GM21528 (cell line): ENCODE results near the gene CSF2.

Source experiments
- ATAC-seq: cut with Tn5 transposase; IDR thresholded peaks from one replicate; pipeline ENCODE4 v1.9.1; 2021; ENCODE audit warnings: mild to moderate bottlenecking, moderate library complexity; ENCODE audit not compliant: unreplicated experiment, low FRiP score

Gene CSF2

GRCh38 chr5:132073231-132074013, at the start of gene CSF2:
Gene CSF2, plus strand, starts transcription at chr5:132073789. Its CDS starts 35 bp downstream, at chr5:132073824.
- no peak for ATAC-seq

DNA sequence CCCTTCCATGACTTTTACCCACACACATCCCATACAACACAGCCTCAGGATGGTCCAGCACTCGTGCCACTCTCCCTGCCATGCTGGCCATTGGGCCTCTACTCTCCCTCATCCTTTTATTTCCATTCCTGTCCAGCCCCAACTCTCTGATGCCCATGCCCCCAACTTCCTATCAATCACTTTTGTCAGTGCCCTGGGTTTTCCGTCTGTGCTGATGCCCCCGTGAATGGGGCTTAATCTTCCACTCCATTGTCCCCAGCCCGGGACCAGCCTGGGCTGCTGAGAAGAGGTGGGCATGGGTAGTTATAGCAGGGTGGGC, 49.5 kb upstream of the CSF2 start:
- no peak for ATAC-seq

GRCh38 chr5:132024789-132025402, 48.7 kb upstream of the CSF2 start:
- no peak for ATAC-seq

GRCh38 chr5:132025403-132025971, 48.1 kb upstream of the CSF2 start:
- no peak for ATAC-seq

DNA sequence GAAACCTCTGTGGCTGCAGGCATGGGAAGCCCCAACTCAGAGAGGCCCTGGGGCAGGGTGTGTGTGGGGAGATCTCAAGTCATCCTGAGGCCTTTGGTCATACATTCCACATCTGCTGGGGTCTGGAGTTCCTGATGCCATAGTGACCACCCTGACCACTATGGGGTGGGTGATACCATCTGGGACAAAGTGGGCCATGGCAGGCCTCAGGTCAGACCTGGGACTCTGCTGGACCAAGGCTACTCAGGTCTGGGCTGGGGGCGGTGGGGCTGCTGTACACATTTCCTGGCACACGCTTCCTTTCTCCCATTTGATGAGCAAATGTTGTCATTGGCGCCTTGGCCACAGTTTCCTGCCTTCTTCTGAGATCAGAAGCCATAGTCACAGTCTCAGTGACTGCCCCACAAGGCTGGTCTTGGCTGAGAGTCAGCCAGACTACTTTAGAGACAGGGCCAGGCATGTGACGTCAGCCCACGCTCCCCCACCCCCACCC, 47.0 kb upstream of the CSF2 start:
- ATAC-seq = no peak

DNA sequence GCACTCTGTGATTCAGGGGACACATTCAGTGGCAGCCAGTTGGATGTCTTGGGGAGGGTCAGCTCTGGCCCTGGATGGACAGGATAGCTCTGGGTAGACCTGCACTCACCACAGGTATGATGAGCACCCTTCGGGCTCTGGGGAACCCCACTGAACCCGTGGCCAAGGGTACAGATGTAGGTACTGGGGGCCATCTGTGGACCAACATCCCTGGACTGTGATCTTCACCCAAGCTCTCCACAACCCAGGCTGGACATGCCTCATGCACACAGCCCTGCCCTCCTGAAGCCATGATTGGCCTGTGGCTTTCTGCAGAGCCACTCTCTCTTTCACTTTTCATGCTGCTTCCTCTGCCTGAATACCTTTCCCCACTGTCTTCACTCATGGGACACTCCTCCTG, 46.6 kb upstream of the CSF2 start:
- ATAC-seq = no peak

DNA sequence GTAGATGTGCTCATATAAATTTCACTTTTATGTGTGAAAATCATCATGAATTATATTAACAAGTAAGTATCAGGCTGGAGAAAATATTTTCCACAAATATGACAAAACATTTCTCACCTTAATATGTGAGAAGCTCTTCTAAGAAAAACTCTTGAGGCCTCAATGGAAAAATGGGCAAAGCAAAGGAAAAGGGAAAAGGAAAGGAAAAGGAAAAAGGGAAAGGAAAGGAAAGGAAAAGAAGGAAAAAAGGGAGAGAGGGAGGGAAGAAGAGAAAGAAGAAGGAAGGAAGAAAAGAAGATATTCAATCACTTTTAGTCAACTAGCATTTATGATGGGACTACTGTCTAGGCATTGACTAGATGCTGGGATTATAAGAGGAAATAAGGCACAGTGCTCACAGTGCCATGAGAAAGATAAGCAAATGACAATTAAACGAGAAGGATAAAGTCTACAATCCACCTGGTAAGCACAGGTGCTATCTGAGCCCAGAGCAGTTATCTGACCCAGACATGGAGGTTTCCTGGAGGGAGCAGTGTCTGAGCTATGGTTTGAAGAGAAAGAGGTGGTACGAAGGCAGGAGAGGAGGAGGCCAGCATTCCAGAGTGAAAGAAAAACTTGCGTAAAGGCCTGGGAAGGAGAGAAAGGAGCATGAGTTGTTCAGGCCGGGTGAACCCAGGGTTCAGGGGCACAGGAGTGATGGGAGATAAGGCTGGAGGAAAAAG, 43.8 kb upstream of the CSF2 start:
- no peak for ATAC-seq

DNA sequence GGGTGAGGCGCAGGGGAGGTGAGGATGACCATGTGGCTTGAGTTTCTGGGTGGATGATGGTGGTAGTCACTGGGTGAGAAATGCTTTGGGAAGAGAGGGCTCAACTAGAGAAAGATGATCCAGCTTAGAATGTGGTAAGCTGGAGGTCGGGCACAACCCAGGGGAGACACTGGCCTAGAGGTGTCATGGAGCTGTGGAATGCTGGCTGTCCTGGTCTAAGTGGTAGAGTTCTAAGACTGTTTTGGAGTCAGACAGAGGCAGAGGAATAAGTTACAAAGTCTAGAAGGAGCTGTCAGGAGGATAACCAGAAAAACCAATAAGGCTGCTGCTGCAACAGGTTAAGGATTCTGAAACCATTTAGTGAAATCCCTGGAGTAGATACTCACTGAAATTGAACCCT, 43.0 kb upstream of the CSF2 start:
- no peak for ATAC-seq

DNA sequence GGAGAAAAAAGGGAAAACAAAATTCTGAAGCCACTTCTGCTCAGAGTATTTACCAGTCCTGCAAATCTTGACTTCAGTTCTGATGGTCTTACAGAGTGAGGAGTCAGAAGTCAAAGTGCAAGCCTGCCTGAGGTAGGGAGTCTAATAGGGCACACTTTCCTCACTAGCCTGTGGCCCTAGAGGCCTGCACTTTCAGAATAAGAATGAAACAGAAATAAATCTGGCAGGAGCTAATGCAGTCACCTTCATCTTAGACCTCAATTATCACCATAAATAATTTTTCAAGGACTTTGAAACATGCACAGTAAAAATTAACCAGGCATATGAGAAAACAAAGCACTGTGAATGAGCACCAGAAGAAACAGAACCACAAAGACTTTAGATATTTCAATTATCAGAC, 41.4 kb upstream of the CSF2 start:
- ATAC-seq = no peak

DNA sequence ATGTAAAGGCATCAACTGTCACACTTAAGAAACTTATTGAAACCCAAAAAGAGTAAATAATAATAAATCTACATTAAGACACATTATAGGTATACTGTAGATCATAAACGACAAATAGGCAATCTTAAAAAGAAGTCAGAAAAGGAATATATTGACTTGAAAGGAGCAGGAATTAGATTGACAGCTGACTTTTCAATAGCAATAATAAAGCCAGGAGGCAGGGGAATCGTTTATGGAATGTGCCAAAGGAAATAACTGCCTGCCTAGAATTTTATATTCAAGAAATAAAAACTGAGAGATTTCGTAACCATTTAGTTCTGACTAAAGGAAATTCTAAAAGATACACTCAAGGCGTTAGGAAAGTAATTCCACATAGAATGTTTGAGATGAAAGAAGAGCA, 40.5 kb upstream of the CSF2 start:
- ATAC-seq = no peak

DNA sequence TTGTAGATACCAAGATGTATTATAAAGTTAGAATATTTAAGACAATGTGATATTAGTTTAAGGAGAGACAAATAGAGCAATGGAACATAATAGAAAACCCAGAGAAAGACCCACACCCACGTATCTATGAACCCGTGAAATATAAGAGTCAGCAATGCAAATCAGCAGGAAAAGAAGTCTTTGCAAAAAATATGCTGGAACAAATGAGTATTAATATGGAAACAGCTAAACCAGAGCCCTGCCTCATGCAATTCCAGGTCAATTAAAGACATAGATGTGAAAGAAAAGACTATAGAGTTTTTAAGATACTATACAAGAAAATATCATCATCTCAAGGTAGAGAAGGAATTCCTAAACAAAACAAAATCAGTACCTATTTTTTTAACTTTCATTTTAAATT, 36.2 kb upstream of the CSF2 start:
- ATAC-seq = no peak

- ATAC-seq = no peak
Observed at GRCh38 chr5:132044207-132044606, 29.4 kb upstream of the CSF2 start.

GRCh38 chr5:132046880-132047299, 26.7 kb upstream of the CSF2 start:
- ATAC-seq = no peak

DNA sequence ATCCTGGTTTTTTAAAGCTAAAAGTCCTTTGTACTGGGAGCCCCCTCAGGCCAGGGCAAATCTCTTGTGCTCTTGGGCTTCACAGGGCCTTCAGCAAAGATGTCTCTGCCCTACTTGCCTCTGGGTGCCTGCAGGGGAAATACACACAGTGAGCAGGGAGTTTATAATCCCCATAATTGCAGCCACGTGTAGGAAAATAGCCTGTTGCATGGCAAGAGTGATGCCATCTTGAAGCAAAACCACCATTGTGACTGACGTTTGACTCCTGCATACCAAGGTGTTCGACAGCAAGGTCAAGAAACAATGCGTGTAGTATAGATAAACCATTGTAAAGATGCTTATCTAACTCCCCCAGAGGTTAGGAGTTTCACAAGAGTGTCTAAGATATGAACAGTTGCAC, 24.5 kb upstream of the CSF2 start:
- no peak for ATAC-seq

- no peak for ATAC-seq
Observed at GRCh38 chr5:132049559-132049958, 24.0 kb upstream of the CSF2 start.

GRCh38 chr5:132050136-132050535, 23.5 kb upstream of the CSF2 start:
- no peak for ATAC-seq

DNA sequence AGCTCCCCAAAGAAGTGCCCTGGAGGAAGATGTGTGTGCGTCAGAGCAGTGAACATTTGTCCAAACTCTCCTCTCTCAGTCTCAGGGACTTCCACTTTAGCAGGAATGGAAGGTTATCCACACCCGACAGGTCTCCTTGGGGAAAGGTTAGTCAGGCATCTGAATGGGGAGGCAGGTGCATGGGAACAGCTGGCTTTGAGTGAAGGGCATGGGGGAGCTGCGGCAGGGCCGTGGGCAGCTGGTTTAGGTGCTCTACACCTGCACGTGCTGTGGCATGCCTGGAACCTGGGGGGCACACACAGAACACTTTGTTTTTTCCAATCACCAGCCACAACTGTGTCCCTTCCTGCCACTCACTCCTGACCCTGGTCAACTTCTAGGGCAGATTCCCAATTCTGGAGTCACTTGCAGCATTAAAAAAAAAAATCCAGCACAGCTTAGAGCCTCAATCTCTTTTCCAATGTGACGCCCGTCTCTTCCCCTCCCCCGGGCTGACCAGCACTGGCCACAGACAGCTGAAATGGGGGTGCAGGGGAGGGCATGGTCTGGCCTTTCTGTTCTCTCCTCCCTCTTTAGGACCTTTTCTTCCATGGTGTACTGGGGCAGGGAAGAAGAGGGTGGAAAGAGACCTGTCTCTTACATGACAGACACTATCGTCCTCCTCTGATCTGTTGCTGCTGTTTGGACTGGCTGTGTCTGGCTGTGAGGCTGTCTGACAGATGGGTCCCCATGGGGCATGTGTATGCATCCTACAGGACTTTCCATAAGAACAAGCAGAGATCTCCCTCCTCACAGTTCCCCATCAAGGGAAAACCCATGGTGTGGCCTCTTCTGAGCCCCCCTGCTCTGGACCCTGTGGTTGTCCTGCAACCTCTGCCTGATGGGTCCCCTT, 22.7 kb upstream of the CSF2 start:
- no peak for ATAC-seq

DNA sequence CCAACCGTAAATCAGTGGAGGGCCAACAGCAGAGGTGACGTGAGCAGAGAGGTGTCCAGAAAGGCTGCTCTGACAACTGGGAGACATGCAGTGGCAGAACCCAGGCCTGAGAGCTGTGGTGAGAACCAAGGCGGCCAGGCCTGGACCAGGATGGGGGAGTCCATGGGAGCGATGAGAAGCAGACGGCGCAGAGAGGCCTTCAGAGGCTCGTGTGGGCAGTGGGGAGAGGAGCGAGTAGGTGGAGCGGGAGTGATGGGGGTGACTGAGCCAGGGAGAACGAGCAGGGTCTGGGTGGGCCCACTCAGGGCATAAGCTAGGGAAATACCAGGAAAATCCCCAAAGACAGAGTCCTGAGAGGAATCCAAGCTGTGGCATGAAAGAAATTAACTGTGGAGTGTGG, 21.1 kb upstream of the CSF2 start:
- ATAC-seq = no peak

DNA sequence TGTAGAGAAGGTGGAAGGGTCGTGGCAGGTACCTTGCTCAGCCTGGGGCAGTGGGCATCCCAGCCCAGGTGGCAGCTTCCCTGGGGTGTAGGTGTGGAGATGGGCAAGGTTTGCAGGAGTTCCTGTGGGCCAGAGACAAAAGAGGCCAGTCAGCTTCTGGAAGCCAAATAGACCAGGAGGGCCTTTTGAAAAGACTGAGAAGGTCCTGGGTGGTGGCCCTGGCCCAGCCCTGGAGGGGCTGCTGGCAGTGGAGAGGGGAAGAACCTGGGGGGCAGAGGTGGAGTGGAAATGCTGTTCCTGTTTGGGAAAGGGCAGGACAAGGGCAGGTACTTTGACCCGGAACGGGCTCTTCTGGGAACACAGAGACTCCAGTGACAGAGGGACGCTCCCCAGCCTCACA, 20.1 kb upstream of the CSF2 start:
- ATAC-seq = no peak

DNA sequence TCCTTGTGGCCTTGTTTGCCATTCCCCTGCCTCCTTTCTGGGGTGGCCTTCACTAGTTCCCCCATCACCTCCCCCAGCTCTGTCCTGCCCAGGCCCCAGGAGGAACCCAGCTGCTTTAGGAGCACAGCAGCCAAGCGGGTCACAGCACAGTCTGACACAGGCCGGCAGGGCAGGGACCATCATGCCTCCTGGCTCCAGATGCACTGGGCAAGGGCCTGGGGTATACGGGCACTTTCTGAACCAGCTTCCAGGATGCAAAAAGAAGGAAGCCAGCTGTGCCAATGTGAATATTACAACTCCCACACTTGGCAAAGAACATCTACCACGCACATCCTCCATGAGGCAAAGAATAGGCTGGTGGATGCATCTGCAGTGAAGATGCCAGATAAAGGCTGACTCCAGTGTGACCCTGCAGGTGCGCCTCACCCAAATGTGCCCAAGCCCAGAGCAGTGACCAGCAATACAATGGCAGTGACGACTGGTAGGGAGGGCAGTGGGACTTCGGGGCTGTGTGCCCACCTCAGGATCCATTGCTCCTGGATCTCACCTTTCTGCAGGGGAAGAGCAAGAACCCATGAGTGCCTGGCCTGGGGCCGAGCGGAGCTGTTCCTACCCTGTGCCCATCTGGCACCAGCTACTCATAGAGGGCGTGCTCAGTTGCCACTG, 19.4 kb upstream of the CSF2 start:
- ATAC-seq = no peak
